Prostate gland (tissue), 2 donors: ENCODE data around the gene STX1A.

ENCODE experiments used
- CTCF ChIP-seq, 4 experiments: fragments of 200-600 bp in 2 of 4; fragments of 450-650 bp in 2 of 4; sonication (generic) in 2 of 4; IDR thresholded peaks; 1 replicate in 3 of 4; 2 replicates in 1 of 4; pipeline ENCODE4 v1.5.1; 2016 to 2019; ENCODE audit warnings: antibody characterized with exemption in 4 of 4, mild to moderate bottlenecking in 2 of 4, moderate library complexity in 2 of 4
- POLR2A ChIP-seq: fragments of 450-650 bp; IDR thresholded peaks from one replicate; pipeline ENCODE4 v1.6.1; 2016; ENCODE audit warnings: antibody characterized with exemption, mild to moderate bottlenecking

- TF ChIP-seq CTCF (IDR thresholded peaks at IDR 0.05) = no peak
- TF ChIP-seq POLR2A = no peak
Observed at GRCh38 chr7:73766556-73767229, 47.2 kb upstream of the STX1A start.
